ENCODE data around the gene ZNF655. TPM values are rescaled to one million over a fixed set of nuclear protein-coding genes. Genes with fewer than 3 reads are reported as not detected.

Gene ZNF655
- polyA plus RNA-seq, 1 donor (not counting 4 experiments of a cell fraction or from before 2014, with no cell fraction given), result 71.1 TPM

DNA sequence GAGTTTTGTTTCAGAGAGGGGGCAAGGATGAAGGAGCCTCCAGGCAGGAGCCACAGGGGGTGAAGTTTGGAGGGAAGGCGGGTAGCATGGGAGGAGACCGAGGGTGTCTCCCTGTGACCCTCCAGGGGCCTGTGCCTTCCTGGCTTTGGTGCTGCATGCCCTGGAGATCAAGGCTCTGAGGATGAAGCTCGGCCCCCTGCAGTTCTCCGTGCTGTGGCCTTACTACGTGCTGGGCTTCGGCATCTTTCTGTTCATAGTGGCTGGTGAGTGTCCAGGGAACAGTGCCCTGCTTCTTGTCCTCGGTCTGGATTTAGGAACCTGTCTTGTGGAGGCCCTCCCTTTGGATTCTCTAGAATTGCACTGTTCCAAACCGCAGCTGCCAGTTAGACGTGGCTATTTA is 49.1 kb downstream of the ZNF655 start:
- TF ChIP-seq, protein P1, sequence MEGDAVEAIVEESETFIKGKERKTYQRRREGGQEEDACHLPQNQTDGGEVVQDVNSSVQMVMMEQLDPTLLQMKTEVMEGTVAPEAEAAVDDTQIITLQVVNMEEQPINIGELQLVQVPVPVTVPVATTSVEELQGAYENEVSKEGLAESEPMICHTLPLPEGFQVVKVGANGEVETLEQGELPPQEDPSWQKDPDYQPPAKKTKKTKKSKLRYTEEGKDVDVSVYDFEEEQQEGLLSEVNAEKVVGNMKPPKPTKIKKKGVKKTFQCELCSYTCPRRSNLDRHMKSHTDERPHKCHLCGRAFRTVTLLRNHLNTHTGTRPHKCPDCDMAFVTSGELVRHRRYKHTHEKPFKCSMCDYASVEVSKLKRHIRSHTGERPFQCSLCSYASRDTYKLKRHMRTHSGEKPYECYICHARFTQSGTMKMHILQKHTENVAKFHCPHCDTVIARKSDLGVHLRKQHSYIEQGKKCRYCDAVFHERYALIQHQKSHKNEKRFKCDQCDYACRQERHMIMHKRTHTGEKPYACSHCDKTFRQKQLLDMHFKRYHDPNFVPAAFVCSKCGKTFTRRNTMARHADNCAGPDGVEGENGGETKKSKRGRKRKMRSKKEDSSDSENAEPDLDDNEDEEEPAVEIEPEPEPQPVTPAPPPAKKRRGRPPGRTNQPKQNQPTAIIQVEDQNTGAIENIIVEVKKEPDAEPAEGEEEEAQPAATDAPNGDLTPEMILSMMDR (optimal IDR thresholded peaks at IDR 0.05 in 1 of 3, IDR thresholded peaks at IDR 0.05 in 1 of 3, conservative IDR thresholded peaks at IDR 0.05 in 1 of 3; ENCODE audit: extremely low read depth in 1 of 3, insufficient read depth in 2 of 3, low read length in 3 of 3), result no peak
- no peak for TF ChIP-seq EZH2 (IDR thresholded peaks at IDR 0.05; ENCODE audit: low read length)
- H3K27ac ChIP-seq (ENCODE audit: control insufficient read depth, insufficient read depth, low read length), result no peak overlapping the region
- DNase-seq (ENCODE audit: low read depth, low spot score) (no peak), FAIRE-seq (no peak)
- H2AFZ ChIP-seq (ENCODE audit: control insufficient read depth, low read length), result no peak overlapping the region
- H3K9me3 ChIP-seq (ENCODE audit: control insufficient read depth, low read depth, low read length), result no peaks in the 10 kb centered on the region
- no peak overlapping the region for H3K9ac ChIP-seq (ENCODE audit: control insufficient read depth, extremely low read depth, insufficient read depth, low read length)
- H3K4me1 ChIP-seq (ENCODE audit: control insufficient read depth, extremely low read depth, insufficient read depth, low read length), result no peaks in the 10 kb centered on the region
- H3K4me3 ChIP-seq (ENCODE audit: control insufficient read depth in 2 of 3, extremely low read depth in 1 of 3, insufficient read depth in 2 of 3, low read depth in 1 of 3, low read length in 3 of 3), result no peak overlapping the region
- H3K4me2 ChIP-seq (ENCODE audit: control insufficient read depth, extremely low read depth, insufficient read depth, low read depth, low read length), result no peak overlapping the region
- H3K9me1 ChIP-seq (ENCODE audit: control insufficient read depth, extremely low read depth, insufficient read depth, low read length), result no peaks in the 10 kb centered on the region
- dilution Hi-C loops (cut with MboI; ENCODE audit: extremely low pct_ligation_motif_present, low sequenced_read_pairs), result no loop called here
- no peaks in the 10 kb centered on the region for H3K27me3 ChIP-seq (ENCODE audit: control insufficient read depth, extremely low read depth, insufficient read depth, low read length)
- no peaks in the 10 kb centered on the region for H3K36me3 ChIP-seq (ENCODE audit: control insufficient read depth in 2 of 2, extremely low read depth in 1 of 2, insufficient read depth in 2 of 2, low read length in 2 of 2)
- no peaks in the 10 kb centered on the region for H4K20me1 ChIP-seq (ENCODE audit: control insufficient read depth, extremely low read depth, insufficient read depth, low read length)
- no peaks in the 10 kb centered on the region for H3K79me2 ChIP-seq (ENCODE audit: control insufficient read depth, insufficient read depth, low read length)

DNA sequence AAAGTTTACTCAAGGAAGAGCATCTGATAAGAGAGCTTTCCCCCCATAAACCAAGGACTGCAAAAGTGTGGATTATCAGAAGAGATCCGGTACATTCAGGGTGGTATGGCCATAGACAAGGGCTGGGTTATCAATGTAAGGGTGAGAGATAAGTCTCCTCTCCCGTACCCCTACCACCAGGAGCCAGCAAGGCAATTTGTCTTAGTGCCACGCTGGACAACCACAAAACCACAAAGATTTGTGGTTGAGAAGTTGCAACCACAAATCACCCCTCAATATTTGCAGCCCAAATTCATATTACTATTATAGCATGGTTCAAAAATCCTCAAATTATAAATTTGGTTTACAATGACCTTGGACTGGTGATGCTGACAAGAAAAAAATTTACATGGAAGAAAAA is 56.1 kb downstream of the ZNF655 start:
- Histone ChIP-seq H3K27me3 (ENCODE audit: control insufficient read depth, extremely low read depth, insufficient read depth, low read length) (no peaks in the 10 kb centered on the region), H3K4me3 (ENCODE audit: control insufficient read depth in 2 of 3, extremely low read depth in 1 of 3, insufficient read depth in 2 of 3, low read depth in 1 of 3, low read length in 3 of 3) (no peak overlapping the region), H4K20me1 (ENCODE audit: control insufficient read depth, extremely low read depth, insufficient read depth, low read length) (no peaks in the 10 kb centered on the region), H3K9ac (ENCODE audit: control insufficient read depth, extremely low read depth, insufficient read depth, low read length) (no peak overlapping the region), H3K27ac (ENCODE audit: control insufficient read depth, insufficient read depth, low read length) (no peak overlapping the region), H3K79me2 (ENCODE audit: control insufficient read depth, insufficient read depth, low read length) (peaks cover 18% of the 10 kb centered on the region), H3K36me3 (ENCODE audit: control insufficient read depth in 2 of 2, extremely low read depth in 1 of 2, insufficient read depth in 2 of 2, low read length in 2 of 2) (peaks cover 2 to 3% of the 10 kb centered on the region in 2 experiments), H3K9me3 (ENCODE audit: control insufficient read depth, low read depth, low read length) (no peaks in the 10 kb centered on the region), H3K4me1 (ENCODE audit: control insufficient read depth, extremely low read depth, insufficient read depth, low read length) (peaks cover 25% of the 10 kb centered on the region), H3K4me2 (ENCODE audit: control insufficient read depth, extremely low read depth, insufficient read depth, low read depth, low read length) (no peak overlapping the region), H2AFZ (ENCODE audit: control insufficient read depth, low read length) (no peak overlapping the region), H3K9me1 (ENCODE audit: control insufficient read depth, extremely low read depth, insufficient read depth, low read length) (no peaks in the 10 kb centered on the region)
- DNase-seq (ENCODE audit: low read depth, low spot score), result no peak
- no peak for FAIRE-seq
- dilution Hi-C loops (cut with MboI; ENCODE audit: extremely low pct_ligation_motif_present, low sequenced_read_pairs), result no loop called here
- TF ChIP-seq, protein P1 (optimal IDR thresholded peaks at IDR 0.05 in 1 of 3, IDR thresholded peaks at IDR 0.05 in 1 of 3, conservative IDR thresholded peaks at IDR 0.05 in 1 of 3; ENCODE audit: extremely low read depth in 1 of 3, insufficient read depth in 2 of 3, low read length in 3 of 3), result no peak
- no peak for TF ChIP-seq EZH2 (IDR thresholded peaks at IDR 0.05; ENCODE audit: low read length)
